Measurements from ENCODE around the gene SART1.
"Not testable (repeated sequence)": the region's sequence is repeated elsewhere in the genome, so short reads cannot be mapped to it uniquely, and the experiment has no call there.

The SART1 gene

GRCh38 chr11:66006891-66007176, 45.3 kb downstream of the SART1 start:
- TF ChIP-seq CTCF (IDR thresholded peaks at IDR 0.05; ENCODE audit: low read length, missing control alignments), result no peak
- DNase-seq (ENCODE audit: low read depth), result no peak
- H3K4me3 ChIP-seq (replicated peaks; ENCODE audit: low read depth, low read length), result no peak overlapping the region

GRCh38 chr11:66007201-66007634, 45.7 kb downstream of the SART1 start:
- no peak for DNase-seq (ENCODE audit: low read depth)
- no peak overlapping the region for H3K4me3 ChIP-seq (replicated peaks; ENCODE audit: low read depth, low read length)
- no peak for TF ChIP-seq CTCF (IDR thresholded peaks at IDR 0.05; ENCODE audit: low read length, missing control alignments)

GRCh38 chr11:66008095-66008467, 46.5 kb downstream of the SART1 start:
- no peak for DNase-seq (ENCODE audit: low read depth)
- no peak overlapping the region for H3K4me3 ChIP-seq (replicated peaks; ENCODE audit: low read depth, low read length)
- TF ChIP-seq CTCF (IDR thresholded peaks at IDR 0.05; ENCODE audit: low read length, missing control alignments), result no peak

GRCh38 chr11:66008468-66009101, 47.1 kb downstream of the SART1 start:
- no peak overlapping the region for H3K4me3 ChIP-seq (replicated peaks; ENCODE audit: low read depth, low read length)
- DNase-seq (ENCODE audit: low read depth), result no peak
- TF ChIP-seq CTCF (IDR thresholded peaks at IDR 0.05; ENCODE audit: low read length, missing control alignments), result no peak

GRCh38 chr11:66010036-66010435, 48.5 kb downstream of the SART1 start:
- not testable (repeated sequence) for H3K4me3 ChIP-seq (replicated peaks; ENCODE audit: low read depth, low read length); DNase-seq (ENCODE audit: low read depth)

- peak; percentile 46 for DNase-seq (ENCODE audit: low read depth)
- H3K4me3 ChIP-seq (replicated peaks; ENCODE audit: low read depth, low read length), result no peak overlapping the region
- no peak for TF ChIP-seq CTCF (IDR thresholded peaks at IDR 0.05; ENCODE audit: low read length, missing control alignments)
Measured at GRCh38 chr11:66011239-66011784, 49.8 kb downstream of the SART1 start.

GRCh38 chr11:66011785-66012303, 50.3 kb downstream of the SART1 start, which contains the start of gene CST6:
Gene CST6 (plus strand): TSS chr11:66012008. CDS start chr11:66012045, 37 bp downstream.
- H3K4me3 ChIP-seq (replicated peaks; ENCODE audit: low read depth, low read length), result no peak within 1 kb of the TSS
- TF ChIP-seq CTCF (IDR thresholded peaks at IDR 0.05; ENCODE audit: low read length, missing control alignments), result no peak
- no peak for DNase-seq (ENCODE audit: low read depth)
